HG02610 (cell line): ENCODE measurements around the gene MXD4.

Source experiments
- ATAC-seq: cut with Tn5 transposase; IDR thresholded peaks from one replicate; pipeline ENCODE4 v1.9.1; 2021; ENCODE audit warnings: mild to moderate bottlenecking, moderate library complexity; ENCODE audit not compliant: unreplicated experiment

MXD4 gene

DNA sequence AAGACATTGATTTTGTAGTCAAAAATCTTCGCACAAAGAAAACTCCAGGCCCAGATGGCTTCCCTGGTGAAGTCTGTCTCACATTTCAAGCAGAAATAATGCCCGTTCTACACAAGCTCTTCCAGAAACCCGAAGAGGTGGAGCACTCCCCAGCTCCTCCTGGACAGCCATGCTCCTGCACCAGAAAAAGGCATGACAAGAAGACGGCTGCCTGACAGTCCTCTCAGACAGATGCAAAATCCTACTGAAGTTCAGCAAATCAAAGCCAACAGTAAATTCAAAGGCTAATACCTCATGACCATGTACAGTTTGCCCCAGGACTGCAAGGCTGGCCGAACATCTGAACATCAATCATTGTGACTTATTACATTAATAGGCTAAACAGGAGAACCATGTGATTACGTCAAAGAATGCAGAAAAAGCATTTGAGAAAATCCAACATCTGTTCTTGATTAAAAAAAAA is 30.8 kb upstream of the MXD4 start:
- no peak for ATAC-seq

DNA sequence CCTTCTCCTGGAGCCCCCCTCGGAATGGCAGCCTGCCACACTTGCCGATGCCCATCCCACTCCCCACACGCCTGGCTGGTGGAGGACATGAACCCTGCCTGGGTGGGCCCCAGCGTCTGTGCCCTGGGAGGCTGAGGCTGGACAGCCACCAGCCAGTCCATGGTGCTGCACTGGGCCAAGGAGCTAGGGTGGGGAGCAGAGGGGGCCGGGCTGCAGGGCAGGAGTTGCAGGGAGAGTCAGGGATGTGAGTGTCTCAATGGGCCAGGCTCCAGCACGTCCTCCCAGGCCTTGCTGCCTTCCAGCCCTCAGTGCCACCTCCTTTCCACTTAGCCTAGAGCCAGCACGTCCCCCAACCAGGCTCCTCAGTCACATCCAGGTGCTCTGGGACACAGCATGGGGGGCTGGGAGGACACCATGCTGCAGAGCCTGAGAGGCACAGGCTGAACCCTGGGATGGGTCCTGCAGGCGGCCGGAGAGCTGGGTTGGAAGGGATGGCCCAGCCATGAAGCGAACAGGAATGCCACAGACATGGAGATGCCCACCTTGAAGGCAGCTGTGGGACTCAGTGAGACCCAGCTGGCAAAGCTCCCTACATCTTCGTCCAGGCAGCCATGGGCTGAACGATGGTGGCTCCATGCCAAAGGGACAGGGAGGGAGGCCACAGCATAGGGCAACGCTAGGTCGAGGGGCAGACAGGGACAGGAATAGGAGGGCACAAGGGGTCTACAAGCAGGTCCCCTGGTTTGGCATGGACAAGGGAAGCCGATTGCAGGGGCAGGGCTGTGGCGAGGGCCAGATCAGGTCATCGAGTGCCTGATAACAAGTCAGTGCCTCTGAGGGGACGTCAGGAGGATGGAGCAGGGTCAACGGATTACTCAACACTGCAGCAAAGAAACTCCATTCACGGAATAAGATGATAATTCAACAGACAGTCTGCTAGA is 30.1 kb upstream of the MXD4 start:
- ATAC-seq = no peak

DNA sequence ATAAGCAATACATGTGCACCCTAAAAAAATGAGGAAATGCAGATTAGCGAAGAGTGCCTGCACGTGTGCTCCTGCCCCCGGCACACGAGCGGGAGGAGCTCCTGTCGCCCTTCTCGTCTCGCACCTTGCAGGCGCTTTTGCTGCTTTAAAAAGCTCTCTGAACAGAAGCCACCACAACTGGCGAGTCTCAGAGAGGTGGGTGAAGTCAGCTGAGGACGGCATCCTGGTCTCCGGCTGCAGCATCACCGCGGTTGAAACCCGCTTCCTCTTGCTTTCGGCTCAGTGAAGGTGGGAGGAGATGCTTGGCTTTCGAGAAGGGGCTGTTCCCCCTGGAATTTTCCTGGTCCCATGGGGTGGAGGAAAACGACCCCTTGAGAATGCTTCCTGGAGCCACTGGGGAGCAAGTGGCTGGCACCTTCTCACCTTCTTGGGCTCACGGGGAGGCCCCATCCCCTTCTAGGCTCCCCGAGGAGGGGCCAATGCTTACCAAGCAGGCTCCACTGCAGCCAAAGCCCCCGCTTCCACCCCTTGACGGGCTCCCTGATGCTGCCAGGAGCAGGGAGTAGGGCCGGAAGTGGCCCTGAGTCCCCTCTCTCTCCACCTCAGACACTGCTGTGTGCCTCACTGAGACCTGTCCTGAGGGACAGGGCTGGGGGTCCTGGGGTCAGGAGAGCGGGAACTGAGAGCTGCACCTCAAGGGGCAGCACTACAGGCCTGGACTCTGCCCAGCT is 29.2 kb upstream of the MXD4 start:
- ATAC-seq = no peak

DNA sequence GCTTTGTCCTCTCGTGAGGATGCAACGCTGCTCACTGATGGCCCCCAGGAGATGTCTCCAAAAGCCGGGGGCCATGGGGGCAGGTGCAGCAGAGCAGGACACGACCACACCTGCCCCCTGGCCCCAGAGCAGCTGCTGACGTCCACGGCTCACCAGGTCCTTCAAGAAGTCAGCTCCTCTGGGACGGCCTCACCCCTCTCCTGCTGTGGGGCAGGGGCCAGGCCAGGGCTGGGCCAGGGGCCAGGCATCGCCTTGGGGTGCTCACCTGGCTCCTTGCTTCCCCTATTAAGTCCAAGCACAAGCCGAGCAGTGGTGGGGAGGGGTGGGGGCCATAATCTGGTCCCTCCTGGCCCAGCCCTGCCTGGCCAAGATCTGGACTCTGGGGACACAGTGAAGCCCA is 28.6 kb upstream of the MXD4 start:
- no peak for ATAC-seq

DNA sequence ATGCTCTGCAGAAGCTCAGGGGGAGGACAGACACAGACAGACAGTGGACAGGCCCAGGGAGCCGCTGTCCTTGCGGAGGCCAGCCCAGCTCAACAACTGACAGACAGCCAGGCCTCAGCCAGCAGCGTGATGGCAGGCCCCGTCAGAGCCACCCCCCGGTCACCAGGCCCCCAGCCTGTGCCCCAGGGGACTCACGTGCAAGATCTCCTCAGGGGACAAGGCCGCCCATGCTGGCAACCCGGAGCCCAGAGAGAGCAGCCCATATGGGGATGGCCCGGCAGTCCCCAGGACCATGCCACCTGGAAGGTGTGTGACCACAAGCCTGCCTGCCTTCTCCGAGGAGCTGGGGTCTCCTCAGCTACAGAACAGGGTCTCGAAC is 28.0 kb upstream of the MXD4 start:
- no peak for ATAC-seq

DNA sequence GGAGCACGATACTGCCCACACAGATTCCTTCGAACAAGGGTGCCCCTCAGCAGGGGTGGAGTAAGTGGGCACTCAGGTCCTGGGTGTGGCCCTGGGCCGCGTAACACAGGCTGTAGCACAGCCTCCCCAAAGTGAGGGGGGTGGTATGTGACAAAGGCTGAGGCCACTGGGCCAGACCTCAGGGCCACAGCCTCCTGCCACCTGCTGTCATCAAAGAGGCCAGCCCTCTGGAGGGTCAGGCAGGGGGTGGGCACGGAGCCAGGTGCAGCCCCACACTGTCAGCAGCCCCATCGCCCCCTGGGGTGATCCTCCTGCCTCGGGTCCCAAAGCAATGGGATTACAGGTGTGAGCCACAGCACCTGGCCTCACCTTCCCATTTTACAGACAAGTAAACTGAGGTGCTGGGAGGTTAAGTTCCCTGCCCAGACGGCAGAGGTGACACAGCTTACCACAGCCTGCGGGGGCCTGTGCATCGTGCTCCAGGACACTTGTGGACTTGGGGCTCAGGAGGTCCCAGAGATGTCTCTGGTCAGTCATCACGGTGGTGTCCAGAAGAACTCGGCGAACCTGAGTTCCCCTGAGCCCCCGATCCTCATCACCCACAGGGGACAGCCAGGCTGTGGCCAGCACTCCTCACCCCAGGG is 27.5 kb upstream of the MXD4 start:
- no peak for ATAC-seq

DNA sequence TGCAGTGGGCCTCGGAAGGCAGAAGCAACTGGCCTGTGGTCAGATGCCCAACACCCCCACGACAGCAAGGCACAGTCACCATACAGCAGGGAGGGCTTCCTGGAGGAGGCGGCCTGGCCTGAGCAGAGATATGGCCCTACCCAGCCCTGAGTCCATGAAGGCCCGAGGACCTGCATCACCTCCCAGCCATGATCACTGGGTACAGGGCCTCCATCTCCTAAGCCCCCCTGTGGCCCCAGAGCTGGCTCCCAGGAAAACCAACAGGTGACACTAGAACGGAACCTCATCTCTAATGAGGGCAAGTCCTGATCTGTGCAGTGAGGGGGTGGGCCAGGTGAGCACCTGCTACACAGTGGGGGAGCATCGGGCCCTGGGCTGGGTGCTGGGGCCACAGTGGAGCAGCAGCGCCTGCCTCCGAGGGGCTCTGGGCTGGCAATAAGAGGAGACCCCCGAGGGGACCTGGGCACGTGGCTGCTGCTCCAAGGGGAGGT is 26.2 kb upstream of the MXD4 start:
- ATAC-seq = no peak

DNA sequence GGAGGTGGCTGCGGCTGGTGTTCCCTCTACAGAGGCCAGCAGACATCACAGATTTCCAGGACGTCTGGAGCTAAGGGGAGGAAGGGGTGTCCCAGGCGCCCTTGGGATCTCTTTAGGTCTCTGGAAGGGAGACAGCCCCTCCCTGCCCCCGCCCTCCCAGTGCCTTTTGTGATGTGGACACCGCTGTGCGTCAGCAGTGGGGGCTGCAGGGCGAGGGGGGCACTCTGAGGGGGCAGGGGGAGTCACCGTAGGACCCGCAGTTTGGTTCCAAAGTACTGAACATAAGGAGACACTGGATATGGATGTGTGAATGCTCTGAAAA is 25.6 kb upstream of the MXD4 start:
- no peak for ATAC-seq

DNA sequence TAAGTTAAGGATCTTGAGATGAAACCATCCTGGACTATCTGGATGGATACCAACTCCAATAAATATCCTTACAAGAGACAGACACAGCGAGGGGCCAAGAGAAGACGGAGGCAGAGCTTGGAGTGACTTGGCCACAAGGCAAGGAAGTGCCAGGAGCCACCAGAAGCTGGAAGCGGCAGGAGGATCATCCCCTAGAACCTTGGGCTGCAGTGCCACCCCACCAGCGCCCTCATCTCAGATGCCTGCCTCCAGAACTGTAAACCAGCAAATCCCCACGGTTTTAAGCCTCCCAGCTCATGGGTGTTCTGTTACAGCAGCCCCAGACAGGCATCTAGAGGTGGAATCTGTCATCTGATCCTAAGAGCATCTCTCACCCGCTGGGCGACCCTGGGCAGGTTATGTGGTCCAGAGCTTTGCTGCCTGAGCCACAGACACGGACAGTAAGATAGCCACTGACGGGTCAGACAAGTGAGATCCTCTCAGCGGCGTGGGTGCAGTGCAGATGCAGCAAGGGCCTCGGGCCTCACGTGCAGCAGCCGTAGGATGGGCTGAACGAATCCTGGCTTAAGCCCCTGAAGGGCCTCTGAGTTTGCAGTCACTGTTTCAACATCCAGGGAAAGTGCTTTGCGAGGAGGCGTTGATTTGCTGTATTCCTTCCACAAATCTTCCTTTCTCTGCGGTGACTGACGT is 25.1 kb upstream of the MXD4 start:
- ATAC-seq = no peak

DNA sequence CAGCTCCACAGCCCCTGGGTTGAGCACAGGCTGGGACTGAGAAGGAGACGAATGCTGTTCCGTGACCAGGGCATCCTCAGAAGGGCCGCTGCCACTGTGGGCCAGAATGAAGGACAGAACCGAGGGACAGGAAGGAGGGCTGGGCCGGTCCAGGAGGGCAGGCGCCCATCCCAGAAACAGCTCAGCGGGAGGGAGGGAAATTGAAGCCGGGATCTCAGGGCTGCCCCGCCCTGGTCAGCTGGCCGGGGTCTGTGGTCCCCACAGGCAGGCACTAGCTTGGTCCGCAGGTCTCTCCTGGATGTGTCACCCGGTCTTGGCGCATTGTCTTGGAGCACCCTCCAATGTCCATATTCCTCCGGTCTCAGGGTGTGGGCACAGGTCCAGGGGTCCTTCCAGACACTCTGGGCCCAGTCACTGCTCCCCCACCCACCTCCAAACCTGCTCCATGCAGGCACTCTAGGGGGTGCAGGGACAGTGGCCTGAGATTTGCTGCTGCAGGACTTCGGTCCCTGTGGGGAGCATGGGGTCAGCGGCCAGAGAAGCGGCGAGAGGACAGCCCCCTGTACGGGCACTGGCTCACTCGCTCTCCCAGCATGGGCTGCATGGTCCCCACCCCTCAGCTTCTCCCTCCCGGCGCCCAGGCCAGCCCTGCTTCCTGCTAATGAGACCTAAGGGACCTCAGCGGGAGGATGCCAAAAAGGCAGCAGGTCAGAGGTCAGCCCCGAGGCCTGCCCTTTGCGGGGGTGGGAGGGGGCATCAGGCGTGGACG is 23.9 kb upstream of the MXD4 start:
- no peak for ATAC-seq

DNA sequence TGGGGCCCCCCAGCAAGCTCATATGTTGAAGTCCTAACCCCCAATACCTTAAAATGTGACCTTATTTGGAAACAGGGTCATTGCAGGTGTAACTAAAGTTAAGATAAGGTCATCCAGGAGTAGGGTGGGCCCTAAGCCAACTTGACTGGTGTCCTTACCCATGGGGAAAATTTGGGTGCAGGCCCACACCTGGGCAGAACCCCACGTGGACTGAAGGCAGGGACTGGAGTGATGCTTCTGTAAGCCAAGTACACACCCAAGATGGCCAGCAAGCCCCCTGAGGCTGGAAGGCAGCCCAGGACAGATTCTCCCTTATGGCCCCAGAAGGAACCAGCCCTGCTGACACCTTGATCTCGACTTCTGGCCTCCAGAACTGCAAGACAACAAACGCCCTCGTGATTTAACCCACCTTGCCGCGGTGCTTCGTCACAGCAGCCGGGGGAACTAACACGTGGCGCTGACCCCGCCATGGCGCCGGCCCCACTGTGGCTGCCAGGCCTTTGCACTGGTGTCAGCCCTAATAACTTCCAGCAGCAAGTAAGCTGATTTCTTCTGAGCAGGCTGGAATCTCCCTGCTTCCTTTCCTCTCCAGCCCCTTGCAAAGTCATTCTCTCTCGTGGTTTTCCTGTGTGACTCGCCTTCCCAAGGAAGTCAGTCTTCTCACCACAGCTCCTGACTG is 23.2 kb upstream of the MXD4 start:
- ATAC-seq = no peak

DNA sequence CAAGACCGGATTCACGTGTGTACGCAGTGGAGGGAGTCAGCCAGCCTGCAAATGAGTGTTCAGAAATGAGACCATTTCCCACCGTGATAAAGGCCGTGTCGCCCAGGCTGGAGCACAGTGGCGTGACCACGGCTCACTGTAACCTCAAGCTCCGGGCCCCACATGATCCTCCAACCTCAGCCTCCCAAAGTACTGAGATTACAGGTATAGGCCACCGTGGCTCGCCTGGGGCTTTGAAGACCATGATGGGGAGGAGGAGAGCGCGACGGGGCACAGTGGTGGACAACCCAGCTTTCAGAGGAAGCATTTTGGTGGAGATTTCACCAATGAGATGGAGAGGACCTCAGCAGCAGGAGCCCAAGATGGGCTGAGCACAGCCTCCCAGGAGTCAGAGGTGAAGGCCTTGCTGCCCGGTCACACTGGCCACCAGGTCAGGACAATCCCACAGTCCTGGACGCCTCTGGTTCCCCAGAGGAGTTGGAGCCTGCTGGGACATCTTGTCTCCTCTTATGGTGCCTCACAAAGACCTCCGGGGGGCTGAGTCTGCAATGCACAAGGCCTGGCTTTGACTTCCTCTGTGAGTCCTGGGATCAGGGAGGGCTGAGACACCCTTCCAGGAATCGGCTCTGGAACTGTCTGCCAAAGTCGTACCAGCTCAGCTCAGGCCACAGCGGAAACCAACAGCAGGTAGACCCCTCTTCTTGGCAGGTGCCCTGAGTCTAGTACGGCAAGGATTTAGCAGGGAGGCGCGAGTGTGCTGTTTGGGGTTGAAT is 22.4 kb upstream of the MXD4 start:
- ATAC-seq = no peak

DNA sequence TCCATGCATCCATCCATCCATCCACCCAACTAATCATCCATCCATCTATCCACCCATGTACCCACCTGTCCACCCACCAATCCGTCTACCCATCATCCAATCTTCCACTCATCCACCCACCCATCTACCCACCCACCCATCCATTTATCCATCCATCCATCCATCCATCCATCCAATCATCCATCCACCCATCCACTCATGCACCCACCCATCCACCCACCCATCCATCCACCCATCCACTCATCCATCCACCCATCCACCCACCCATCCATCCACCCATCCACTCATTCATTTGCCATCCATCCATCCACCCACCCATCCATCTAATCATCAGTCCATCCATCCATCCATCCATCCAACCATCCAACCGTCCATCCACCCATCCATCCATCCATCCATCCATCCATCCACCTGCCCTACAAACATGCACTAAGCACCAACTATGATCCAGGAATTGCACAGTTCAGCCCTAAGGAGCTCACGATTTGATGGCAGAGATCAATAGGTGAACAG is 21.3 kb upstream of the MXD4 start:
- no peak for ATAC-seq

DNA sequence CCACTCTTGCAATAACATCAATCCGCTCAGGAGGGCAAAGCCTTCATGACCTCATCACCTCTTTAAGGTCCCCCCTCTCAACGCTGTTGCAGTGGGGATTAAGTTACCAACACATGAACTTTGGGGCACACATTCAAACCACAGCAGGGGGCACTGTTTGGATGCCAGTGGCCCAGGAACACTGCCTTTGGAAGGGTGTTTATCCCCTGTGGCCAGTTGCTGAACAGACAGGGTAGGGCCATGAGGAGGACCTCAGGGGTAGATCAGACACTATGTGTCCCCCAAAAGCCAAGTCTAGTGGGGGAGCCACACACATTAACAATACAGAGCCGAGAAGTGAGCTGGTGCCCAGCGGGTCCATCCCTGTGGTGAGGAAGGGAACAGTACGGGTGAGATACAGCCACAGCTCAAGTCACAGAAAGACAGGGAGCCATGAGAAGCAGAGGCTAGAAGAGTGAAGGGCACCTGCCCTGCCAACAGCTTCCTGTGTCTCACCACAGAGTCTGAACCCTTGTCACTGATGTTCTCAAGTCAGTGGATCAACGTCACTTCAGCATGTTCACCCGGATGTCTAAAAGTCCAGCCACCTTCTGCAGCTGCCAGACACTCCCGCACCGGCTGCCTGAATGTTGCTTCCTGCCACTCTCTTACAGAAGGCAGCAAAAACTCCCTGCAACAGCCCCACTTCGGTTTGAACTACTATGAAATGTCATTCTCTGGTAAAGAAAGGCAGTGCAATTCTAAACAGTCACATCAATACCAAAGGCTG is 19.9 kb upstream of the MXD4 start:
- peak; percentile 62 for ATAC-seq

DNA sequence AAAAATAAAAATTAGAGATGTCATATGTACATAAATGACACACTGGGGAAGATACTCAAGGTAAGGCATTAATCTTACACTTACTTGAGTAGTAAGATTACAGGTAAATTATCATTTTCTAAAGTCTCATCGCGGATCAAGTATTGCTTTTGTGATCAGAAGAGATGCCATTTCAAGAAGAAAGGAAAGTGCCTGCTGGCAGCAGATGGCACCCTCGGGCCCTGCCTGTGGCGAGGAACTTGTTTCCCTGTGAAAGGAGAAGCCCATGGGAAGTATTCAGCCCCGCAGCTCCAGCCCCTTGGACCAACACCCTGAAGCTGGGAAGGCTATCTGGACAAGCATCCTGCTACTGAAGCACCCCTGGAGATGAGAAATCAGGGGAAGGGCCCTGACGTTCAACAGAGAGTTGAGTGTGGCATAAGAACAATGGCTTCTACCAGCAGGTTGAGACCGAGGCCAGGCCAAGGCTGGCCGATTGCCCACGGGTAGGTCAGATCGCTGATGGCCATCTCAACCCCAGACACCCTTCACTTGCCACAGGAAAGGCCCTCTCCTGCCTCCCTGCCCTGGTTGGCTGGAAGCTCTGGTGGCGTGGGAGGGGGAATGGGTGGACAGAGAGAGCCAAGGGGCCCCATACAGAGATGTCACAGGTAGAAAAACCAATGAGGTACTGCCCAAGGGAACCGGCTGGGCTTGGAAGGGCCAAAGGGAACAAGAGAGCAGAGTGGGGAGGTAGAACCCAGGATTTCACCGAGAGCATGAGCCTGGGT is 18.8 kb upstream of the MXD4 start:
- ATAC-seq = no peak

DNA sequence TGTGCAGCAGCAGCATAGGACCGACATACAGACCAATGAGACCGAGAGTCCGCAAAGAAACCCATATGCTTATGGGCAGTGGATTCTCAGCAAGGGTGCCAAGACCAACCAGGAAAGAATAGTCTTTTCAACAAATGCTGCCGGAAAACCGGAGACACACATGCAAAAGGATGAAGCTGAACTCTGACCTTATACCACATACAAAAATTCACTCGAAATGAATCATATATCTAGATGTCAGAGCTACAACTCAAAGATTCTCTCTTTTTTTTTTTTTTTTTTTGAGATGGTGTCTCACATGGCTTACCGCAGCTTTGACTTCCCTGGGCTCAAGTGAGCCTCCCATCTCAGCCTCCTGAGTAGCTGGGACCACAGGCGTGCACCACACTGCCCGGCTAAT is 16.0 kb upstream of the MXD4 start:
- no peak for ATAC-seq

DNA sequence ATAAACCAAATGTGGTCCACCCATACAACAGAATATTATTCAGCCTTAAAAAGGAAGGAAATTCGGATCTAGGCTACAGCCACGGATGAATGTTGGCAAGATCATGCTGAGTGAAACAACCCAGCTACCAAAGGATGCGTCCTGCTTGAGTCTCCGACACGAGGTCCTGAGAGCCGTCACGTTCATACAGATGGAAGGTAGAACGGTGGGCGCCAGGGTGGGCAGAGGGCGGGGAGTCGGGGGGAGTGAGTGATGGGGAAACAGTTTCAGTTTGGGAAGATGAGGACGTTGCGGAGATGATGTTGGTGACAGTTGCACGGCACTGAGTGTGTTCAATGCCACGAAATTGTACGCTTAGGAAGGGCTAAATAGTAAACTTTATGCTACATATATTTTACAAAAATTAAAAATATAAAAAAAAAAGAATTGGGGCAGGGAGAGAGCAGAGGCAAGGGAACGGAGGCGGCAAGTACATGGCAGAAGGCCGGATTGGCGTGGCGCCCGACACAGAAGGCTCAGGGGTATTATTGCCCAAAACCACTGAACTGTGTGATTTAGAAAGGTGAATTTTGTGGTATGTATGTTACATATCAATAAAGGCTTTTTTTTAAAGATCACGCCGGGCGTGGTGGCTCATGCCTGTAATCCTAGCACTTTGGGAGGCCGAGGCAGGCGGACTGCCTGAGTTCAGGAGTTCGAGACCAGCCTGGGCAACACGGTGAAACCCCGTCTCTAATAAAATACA is 14.8 kb upstream of the MXD4 start:
- ATAC-seq = no peak
